K562 (cell line): Measurements from ENCODE around the gene DGCR8. TPM values are rescaled to one million over a fixed set of nuclear protein-coding genes. Genes with fewer than 3 reads are reported as not detected.

Source experiments
- ARHGAP35 ChIP-seq: fragments of 450-650 bp; IDR thresholded peaks from 2 replicates; pipeline ENCODE4 v1.6.1; 2018; ENCODE audit not compliant: partially characterized antibody
- BCL6 ChIP-seq: fragments of 250-450 bp; sonication (Bioruptor Pico); IDR thresholded peaks from 2 replicates; pipeline ENCODE4 v1.4.0; 2020
- ETV1 ChIP-seq: fragments of 450-650 bp; conservative IDR thresholded peaks from 2 replicates; pipeline ENCODE4 v1.6.1; 2016; ENCODE audit warnings: missing genetic modification characterization, control low read depth, low read depth, missing compliant biosample characterization
- EWSR1 ChIP-seq: fragments of 450-650 bp; IDR thresholded peaks from 2 replicates; pipeline ENCODE4 v1.6.1; 2018; ENCODE audit warnings: borderline replicate concordance, mild to moderate bottlenecking, low read depth, moderate library complexity; ENCODE audit not compliant: partially characterized antibody
- FOXJ2 ChIP-seq: fragments of 200-800 bp; sonication (Bioruptor generic); IDR thresholded peaks from 2 replicates; pipeline ENCODE4 v1.6.1; 2016; ENCODE audit warnings: missing genetic modification characterization, missing compliant biosample characterization
- FOXJ3 ChIP-seq: sonication (generic); formaldehyde crosslinking; IDR thresholded peaks from 2 replicates; pipeline ENCODE4 v1.4.0; 2020; ENCODE audit warnings: mild to moderate bottlenecking, missing genetic modification reagents
- HDAC3 ChIP-seq: fragments of 450-650 bp; IDR thresholded peaks from 2 replicates; pipeline ENCODE4 v1.6.1; 2018; ENCODE audit warnings: borderline replicate concordance, mild to moderate bottlenecking, moderate library complexity; ENCODE audit not compliant: partially characterized antibody
- HES1 ChIP-seq: fragments of 450-650 bp; IDR thresholded peaks from 2 replicates; pipeline ENCODE4 v1.6.1; 2016; ENCODE audit warnings: low read depth, mild to moderate bottlenecking, moderate library complexity
- MLLT1 ChIP-seq, 2 experiments: fragments of 450-650 bp; IDR thresholded peaks; 2 replicates each; pipeline ENCODE4 v1.6.1; 2016
- MTA3 ChIP-seq: fragments of 450-650 bp; formaldehyde crosslinking; IDR thresholded peaks from 2 replicates; pipeline ENCODE4 v1.6.1; 2017; ENCODE audit warnings: mild to moderate bottlenecking, borderline replicate concordance
- MXI1 ChIP-seq: IDR thresholded peaks from 2 replicates; pipeline ENCODE4 v1.6.1; 2011; ENCODE audit warnings: low read depth, mild to moderate bottlenecking, improper control_type of control experiment, low read length
- NCOA6 ChIP-seq: fragments of 450-650 bp; IDR thresholded peaks from 2 replicates; pipeline ENCODE4 v1.6.1; 2017; ENCODE audit warnings: mild to moderate bottlenecking
- NFRKB ChIP-seq: fragments of 450-650 bp; IDR thresholded peaks from 2 replicates; pipeline ENCODE4 v1.6.1; 2016; ENCODE audit warnings: low read depth
- PRDM10 ChIP-seq: fragments of 450-650 bp; IDR thresholded peaks from 2 replicates; pipeline ENCODE4 v1.6.1; 2018; ENCODE audit not compliant: partially characterized antibody
- RFX5 ChIP-seq: IDR thresholded peaks from 2 replicates; pipeline ENCODE4 v1.6.1; 2011; ENCODE audit warnings: low read depth, mild to moderate bottlenecking, improper control_type of control experiment, low read length
- SMAD3 ChIP-seq: fragments of 450-650 bp; formaldehyde crosslinking; conservative IDR thresholded peaks from 2 replicates; pipeline ENCODE4 v1.4.0; 2020; ENCODE audit warnings: mild to moderate bottlenecking
- TBP ChIP-seq: optimal IDR thresholded peaks from 2 replicates; pipeline ENCODE3; 2011; ENCODE audit warnings: low read depth, low read length, improper control_type of control experiment
- TCF15 ChIP-seq: fragments of 250-450 bp; sonication (Bioruptor Pico); IDR thresholded peaks from 2 replicates; pipeline ENCODE4 v1.8.0; 2022; ENCODE audit warnings: moderate library complexity, mild to moderate bottlenecking, inconsistent platforms
- TOE1 ChIP-seq, 2 experiments: fragments of 450-650 bp in 1 of 2; sonication (generic) in 1 of 2; formaldehyde crosslinking in 1 of 2; IDR thresholded peaks; 2 replicates each; pipeline versions ENCODE4 v1.7.1 to v1.8.0; 2016 to 2022; ENCODE audit warnings: borderline replicate concordance in 2 of 2, mild to moderate bottlenecking in 2 of 2, antibody characterized with exemption in 1 of 2, inconsistent platforms in 1 of 2, low read depth in 1 of 2, missing genetic modification reagents in 1 of 2, moderate library complexity in 1 of 2
- ZNF232 ChIP-seq: sonication (generic); formaldehyde crosslinking; IDR thresholded peaks from 2 replicates; pipeline ENCODE4 v1.8.0; 2022; ENCODE audit warnings: mild to moderate bottlenecking, missing genetic modification reagents
- ZNF589 ChIP-seq: fragments of 200-800 bp; sonication (Bioruptor generic); IDR thresholded peaks from 2 replicates; pipeline ENCODE4 v1.6.1; 2016; ENCODE audit warnings: low read depth, missing genetic modification characterization, missing compliant biosample characterization
- ZNF695 ChIP-seq: fragments of 450-650 bp; formaldehyde crosslinking; IDR thresholded peaks from 2 replicates; pipeline ENCODE4 v1.4.0; 2020; ENCODE audit warnings: mild to moderate bottlenecking, moderate library complexity
- ZNF785 ChIP-seq: fragments of 250-450 bp; sonication (Bioruptor Pico); IDR thresholded peaks from 2 replicates; pipeline ENCODE4 v1.4.0; 2020; ENCODE audit warnings: mild to moderate bottlenecking
- polyA plus RNA-seq, 8 experiments: library from polyadenylated mRNA; depleted of rRNA in 4 of 8; stranded (reverse) in 5 of 8; unstranded in 3 of 8; fragments of >200 nt; fragmentation: Nextera tagmentation in 2 of 8; fragmentation: Illumina TruSeq in 1 of 8; extraction: Ambion mirVana in 2 of 8; extraction: Trizol in 1 of 8; gene quantifications; 2 replicates each; pipeline versions ENCODE4 v1.2.1 to v1.2.3, GENCODE V29; 2011 to 2014; ENCODE audit warnings: inconsistent platforms in 1 of 8, missing spikeins in 1 of 8
- total RNA-seq, 7 experiments: library from RNA; depleted of rRNA in 6 of 7; stranded (reverse); fragments of >200 nt in 6 of 7; fragmentation: Illumina TruSeq in 2 of 7; extraction: Trizol in 2 of 7; gene quantifications; 2 replicates each; pipeline versions ENCODE4 v1.2.1 to v1.2.3, GENCODE V29; 2011 to 2021; ENCODE audit warnings: low replicate concordance in 1 of 7

DGCR8 gene
- total and polyA plus RNA-seq, 9 of the 15 experiments (the other 6 are each of a cell fraction or from before 2014, with no cell fraction given): 5.9 to 144 (median 80.1) TPM

GRCh38 chr22:20111045-20111688, 31.1 kb downstream of the DGCR8 start (continued):
- TF ChIP-seq FOXJ3 (CRISPR knock-in tag): no peak
- no peak for TF ChIP-seq HDAC3
- TF ChIP-seq TBP: no peak
- no peak for TF ChIP-seq ZNF589 (CRISPR knock-in tag)
- no peak for TF ChIP-seq MLLT1 (IDR thresholded peaks at IDR 0.05)
- TF ChIP-seq ARHGAP35: peak; percentile 6
- no peak for TF ChIP-seq HES1
- no peak for TF ChIP-seq ZNF785
- peak; percentile 50; the same call in 1 of the 2 replicates for TF ChIP-seq SMAD3 (CRISPR knock-in tag)
- TF ChIP-seq TOE1 (IDR thresholded peaks at IDR 0.05; ENCODE audit: borderline replicate concordance): no peak
- TF ChIP-seq TOE1 (CRISPR knock-in tag; IDR thresholded peaks at IDR 0.05; ENCODE audit: borderline replicate concordance, low read depth): no peak
- no peak for TF ChIP-seq NFRKB
- TF ChIP-seq ZNF695 (CRISPR knock-in tag): peak; percentile 63; the same call in 1 of the 2 replicates
- TF ChIP-seq RFX5: no peak
- no peak for TF ChIP-seq EWSR1
- TF ChIP-seq ZNF232 (CRISPR knock-in tag): no peak
- TF ChIP-seq FOXJ2 (tag): no peak
- TF ChIP-seq TCF15 (CRISPR knock-in tag): no peak
- no peak for TF ChIP-seq NCOA6
- no peak for TF ChIP-seq ETV1 (tag)
- peak; percentile 2; the same call in 1 of the 2 replicates for TF ChIP-seq MXI1
- no peak for TF ChIP-seq PRDM10
- TF ChIP-seq BCL6 (CRISPR knock-in tag): no peak
- TF ChIP-seq MTA3: no peak
